ENCODE results near the gene OR5AU1.

OR5AU1 gene

GRCh38 chr14:21106498-21107282 is 49.2 kb downstream of the OR5AU1 start:
- peak; percentile 69 for DNase-seq

DNA sequence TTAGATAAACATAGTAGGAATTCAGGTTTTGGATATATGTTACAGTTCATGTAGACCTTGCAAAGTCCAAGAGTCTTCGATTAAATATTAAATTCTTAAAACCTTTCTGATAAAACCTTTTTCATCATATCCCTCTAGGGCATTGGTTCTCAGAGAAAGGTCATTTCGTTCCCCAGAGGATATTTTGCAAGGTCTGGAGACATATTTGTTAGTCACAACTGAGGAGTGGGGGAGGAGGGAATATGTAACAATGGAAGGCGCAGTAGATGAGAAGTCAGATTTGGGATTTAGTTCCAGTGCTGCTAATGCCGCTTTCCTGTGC is 49.7 kb downstream of the OR5AU1 start:
- DNase-seq, result no peak

DNA sequence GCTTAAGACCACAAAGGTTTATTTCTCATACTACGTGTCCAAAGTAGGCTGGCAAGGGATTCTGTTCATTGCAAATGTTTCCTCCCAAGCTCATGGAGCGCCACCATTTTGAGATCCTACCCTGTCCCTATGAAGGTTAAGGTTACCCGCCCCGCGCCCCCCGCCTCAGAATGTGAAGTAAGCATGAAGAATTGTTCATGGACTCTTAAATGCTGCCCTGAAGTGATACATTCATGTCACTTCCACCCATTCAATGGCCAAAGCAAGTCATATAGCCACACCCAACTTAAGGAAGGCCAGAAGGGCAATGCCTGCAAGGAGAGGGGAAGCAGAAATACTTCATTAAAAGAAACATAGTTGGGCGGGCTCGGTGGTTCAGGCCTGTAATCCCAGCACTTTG is 50.8 kb downstream of the OR5AU1 start:
- no peak for DNase-seq
